Left lung (tissue), 10 donors: ENCODE measurements around the gene KDM1A. TPM values are rescaled to one million over a fixed set of nuclear protein-coding genes. Genes with fewer than 3 reads are reported as not detected.

ENCODE experiments used
- ATAC-seq: fragments of 200-7000 bp; cut with Tn5 transposase; one replicate; pipeline ENCODE4 v1.9.1; 2020; ENCODE audit warnings: moderate library complexity
- DNase-seq, 4 donors: peaks; one replicate each; pipeline ENCODE4 v3.0.0-alpha.2; 2013 to 2020
- H3K27ac ChIP-seq, 2 donors: fragments of 200-600 bp; sonication (generic) in 1 of 2; one replicate each; pipeline versions ENCODE4 v1.5.0 to v1.8.0; 2020 to 2021
- H3K27me3 ChIP-seq, 2 donors: fragments of 200-600 bp; sonication (generic) in 1 of 2; one replicate each; pipeline versions ENCODE4 v1.5.0 to v1.8.0; 2020 to 2021
- H3K36me3 ChIP-seq, 2 donors: fragments of 200-600 bp; sonication (generic) in 1 of 2; one replicate each; pipeline versions ENCODE4 v1.5.0 to v1.8.0; 2020 to 2021
- H3K4me1 ChIP-seq, 2 donors: fragments of 200-600 bp; one replicate each; pipeline ENCODE4 v1.8.0; 2021
- H3K4me3 ChIP-seq, 2 donors: fragments of 200-600 bp; sonication (generic) in 1 of 2; one replicate each; pipeline versions ENCODE4 v1.5.0 to v1.8.0; 2020 to 2021; ENCODE audit warnings: mild to moderate bottlenecking in 1 of 2
- H3K9me3 ChIP-seq, 2 donors: fragments of 200-600 bp; sonication (generic) in 1 of 2; one replicate each; pipeline versions ENCODE4 v1.5.0 to v1.8.0; 2020 to 2021
- CTCF ChIP-seq, 2 donors: fragments of 200-600 bp; sonication (generic) in 1 of 2; IDR thresholded peaks; one replicate each; pipeline versions ENCODE4 v1.5.0 to v1.8.0; 2021; ENCODE audit warnings: antibody characterized with exemption in 2 of 2
- intact Hi-C, 2 donors: fragments of 100-400 bp; cut with DNase I; formaldehyde crosslinking; loops; one replicate each; pipeline versions ENCODE4 v1.11.2 to v1.14.2; 2022
- polyA plus RNA-seq, 6 donors: library from polyadenylated mRNA; unstranded; fragments of 120-200 nt; gene quantifications; one replicate each; pipeline ENCODE4 v1.2.1, GENCODE V29; 2013; ENCODE audit not compliant: insufficient read length in 6 of 6
- total RNA-seq, 2 donors: library from RNA; stranded (reverse); fragmentation: NEBNext Ultra II Directional; extraction: Animal tissue kit (Norgen Biotek cat#: 25700); gene quantifications; one replicate each; pipeline ENCODE4 v1.2.1, GENCODE V29; 2021
- donor health status: DM: no; HTN: yes; CAD: no.
- donor health status: DM: no; HTN: no; CAD: no.

Gene KDM1A
- total and polyA plus RNA-seq, 8 donors, result 39.5 to 126 (median 118) TPM

GRCh38 chr1:23044035-23044434, 24.8 kb downstream of the KDM1A start:
- Histone ChIP-seq H3K4me1 (no peaks in the 10 kb centered on the region), H3K4me3 (no peak overlapping the region), H3K36me3 (no peaks in the 10 kb centered on the region), H3K27me3 (no peaks in the 10 kb centered on the region), H3K9me3 (no peaks in the 10 kb centered on the region), H3K27ac (no peak overlapping the region)
- intact Hi-C loops, result no loop called here
- no peak for TF ChIP-seq CTCF (IDR thresholded peaks at IDR 0.05)
- ATAC-seq (no peak), DNase-seq (no peak)

GRCh38 chr1:23050201-23050600, 30.9 kb downstream of the KDM1A start:
- H3K27ac ChIP-seq, result no peak overlapping the region
- no peak for TF ChIP-seq CTCF (IDR thresholded peaks at IDR 0.05)

GRCh38 chr1:23051290-23051909, 32.1 kb downstream of the KDM1A start:
- peaks cover 0 to 37% of the 10 kb centered on the region in 2 donors for H3K36me3 ChIP-seq
- no peaks in the 10 kb centered on the region for H3K4me1 ChIP-seq
- H3K9me3 ChIP-seq, result no peaks in the 10 kb centered on the region
- intact Hi-C loops, result no loop called here
- DNase-seq (no peak), ATAC-seq (no peak)
- TF ChIP-seq CTCF (IDR thresholded peaks at IDR 0.05), result no peak
- H3K4me3 ChIP-seq, result no peak overlapping the region
- H3K27me3 ChIP-seq, result no peaks in the 10 kb centered on the region
- no peak overlapping the region for H3K27ac ChIP-seq

More at GRCh38 chr1:23050201-23050600, 30.9 kb downstream of the KDM1A start:
- no peaks in the 10 kb centered on the region for H3K27me3 ChIP-seq
- H3K36me3 ChIP-seq, result peaks cover 0 to 30% of the 10 kb centered on the region in 2 donors
- ATAC-seq (no peak), DNase-seq (no peak)
- H3K9me3 ChIP-seq, result no peaks in the 10 kb centered on the region
- no peak overlapping the region for H3K4me3 ChIP-seq
- H3K4me1 ChIP-seq, result no peaks in the 10 kb centered on the region
- intact Hi-C loops, result no loop called here

GRCh38 chr1:23057301-23057700, 38.0 kb downstream of the KDM1A start:
- intact Hi-C loops, result no loop called here
- peaks cover 0 to 78% of the 10 kb centered on the region in 2 donors for H3K36me3 ChIP-seq
- H3K27me3 ChIP-seq, result no peaks in the 10 kb centered on the region
- H3K4me3 ChIP-seq, result no peak overlapping the region
- no peak for DNase-seq
- no peak for TF ChIP-seq CTCF (IDR thresholded peaks at IDR 0.05)
- H3K27ac ChIP-seq, result no peak overlapping the region
- ATAC-seq, result no peak
- H3K4me1 ChIP-seq, result no peaks in the 10 kb centered on the region
- no peaks in the 10 kb centered on the region for H3K9me3 ChIP-seq

GRCh38 chr1:23062271-23062670, 43.0 kb downstream of the KDM1A start:
- DNase-seq (no peak), ATAC-seq (no peak)
- H3K36me3 ChIP-seq, result peaks cover 0 to 74% of the 10 kb centered on the region in 2 donors
- H3K4me1 ChIP-seq, result no peaks in the 10 kb centered on the region
- intact Hi-C loops, result no loop called here
- H3K27me3 ChIP-seq, result no peaks in the 10 kb centered on the region
- H3K4me3 ChIP-seq, result no peak overlapping the region
- H3K9me3 ChIP-seq, result no peaks in the 10 kb centered on the region
- TF ChIP-seq CTCF (IDR thresholded peaks at IDR 0.05), result no peak
- no peak overlapping the region for H3K27ac ChIP-seq
